Transverse colon (tissue), 4 donors: ENCODE results near the gene MSX2. TPM values are rescaled to one million over a fixed set of nuclear protein-coding genes. Genes with fewer than 3 reads are reported as not detected.

Experiments
- DNase-seq: peaks from one replicate; pipeline ENCODE4 v3.0.0-alpha.2; 2019
- H3K27ac ChIP-seq, 4 donors: fragments of 200-600 bp; sonication (generic); 2 replicates each; pipeline ENCODE4 v1.5.1; 2016 to 2018; ENCODE audit warnings: inconsistent platforms in 4 of 4
- H3K27me3 ChIP-seq: fragments of 200-600 bp; sonication (generic); 2 replicates; pipeline ENCODE4 v1.5.1; 2017; ENCODE audit warnings: inconsistent platforms
- H3K36me3 ChIP-seq, 4 donors: fragments of 200-600 bp; sonication (generic); 2 replicates each; pipeline ENCODE4 v1.5.1; 2017 to 2019; ENCODE audit warnings: inconsistent platforms in 4 of 4
- H3K4me1 ChIP-seq, 4 donors: fragments of 200-600 bp; sonication (generic); 2 replicates each; pipeline ENCODE4 v1.5.1; 2017 to 2020; ENCODE audit warnings: inconsistent platforms in 4 of 4
- H3K4me3 ChIP-seq, 4 donors: fragments of 200-600 bp; sonication (generic); 1 replicate in 1 of 4; 2 replicates in 3 of 4; pipeline versions ENCODE4 v1.5.1 to v1.6.1; 2017 to 2019; ENCODE audit warnings: inconsistent platforms in 4 of 4
- H3K9me3 ChIP-seq, 2 donors: fragments of 200-600 bp; sonication (generic); 2 replicates each; pipeline ENCODE4 v1.5.1; 2017 to 2019; ENCODE audit warnings: inconsistent platforms in 2 of 2
- EP300 ChIP-seq: sonication (generic); formaldehyde crosslinking; IDR thresholded peaks from one replicate; pipeline ENCODE4 v1.6.1; 2017; ENCODE audit warnings: antibody characterized with exemption, low read depth
- POLR2A ChIP-seq: fragments of 450-650 bp; IDR thresholded peaks from one replicate; pipeline ENCODE4 v1.6.1; 2016; ENCODE audit warnings: antibody characterized with exemption, mild to moderate bottlenecking, moderate library complexity
- POLR2AphosphoS5 ChIP-seq, 3 donors: sonication (generic); formaldehyde crosslinking; IDR thresholded peaks; one replicate each; pipeline ENCODE4 v1.6.1; 2016; ENCODE audit warnings: antibody characterized with exemption in 3 of 3
- WGBS, 2 donors: methylation state at CpG; one replicate each; pipeline ENCODE4 v1.1.5; 2018; ENCODE audit warnings: low coverage in 1 of 2; 5-methylcytosine and 5-hydroxymethylcytosine counted together
- in situ Hi-C, 4 donors: fragments of 200-750 bp; cut with MboI; loops; one replicate each; pipeline versions ENCODE4 v1.15.0 to v1.15.1; 2017; ENCODE audit warnings: low sequenced_read_pairs in 3 of 4, low pct_ligation_motif_present in 1 of 4, low pct_unique_long_range_greater_than_20kb in 1 of 4
- intact Hi-C: fragments of 100-400 bp; cut with DNase I; formaldehyde crosslinking; loops from one replicate; pipeline ENCODE4 v1.15.1; 2023; ENCODE audit warnings: low total_unique reads
- total RNA-seq, 4 donors: library from RNA; depleted of rRNA; stranded (reverse); fragments of >200 nt; gene quantifications; one replicate each; pipeline ENCODE4 v1.1.0, GENCODE V29; 2016
- TF ChIP-seq, protein P1 (sequence below), 5 experiments: fragments of 200-600 bp in 3 of 5; fragments of 450-650 bp in 2 of 5; sonication (generic) in 3 of 5; IDR thresholded peaks; 1 replicate in 2 of 5; 2 replicates in 3 of 5; pipeline ENCODE4 v1.5.1; 2016 to 2017; ENCODE audit warnings: antibody characterized with exemption in 5 of 5, inconsistent platforms in 3 of 5, mild to moderate bottlenecking in 2 of 5, moderate library complexity in 1 of 5

The MSX2 gene
- total RNA-seq, 4 donors from 2014 or later: 0.27 to 1.1 TPM; not detected in 2

DNA sequence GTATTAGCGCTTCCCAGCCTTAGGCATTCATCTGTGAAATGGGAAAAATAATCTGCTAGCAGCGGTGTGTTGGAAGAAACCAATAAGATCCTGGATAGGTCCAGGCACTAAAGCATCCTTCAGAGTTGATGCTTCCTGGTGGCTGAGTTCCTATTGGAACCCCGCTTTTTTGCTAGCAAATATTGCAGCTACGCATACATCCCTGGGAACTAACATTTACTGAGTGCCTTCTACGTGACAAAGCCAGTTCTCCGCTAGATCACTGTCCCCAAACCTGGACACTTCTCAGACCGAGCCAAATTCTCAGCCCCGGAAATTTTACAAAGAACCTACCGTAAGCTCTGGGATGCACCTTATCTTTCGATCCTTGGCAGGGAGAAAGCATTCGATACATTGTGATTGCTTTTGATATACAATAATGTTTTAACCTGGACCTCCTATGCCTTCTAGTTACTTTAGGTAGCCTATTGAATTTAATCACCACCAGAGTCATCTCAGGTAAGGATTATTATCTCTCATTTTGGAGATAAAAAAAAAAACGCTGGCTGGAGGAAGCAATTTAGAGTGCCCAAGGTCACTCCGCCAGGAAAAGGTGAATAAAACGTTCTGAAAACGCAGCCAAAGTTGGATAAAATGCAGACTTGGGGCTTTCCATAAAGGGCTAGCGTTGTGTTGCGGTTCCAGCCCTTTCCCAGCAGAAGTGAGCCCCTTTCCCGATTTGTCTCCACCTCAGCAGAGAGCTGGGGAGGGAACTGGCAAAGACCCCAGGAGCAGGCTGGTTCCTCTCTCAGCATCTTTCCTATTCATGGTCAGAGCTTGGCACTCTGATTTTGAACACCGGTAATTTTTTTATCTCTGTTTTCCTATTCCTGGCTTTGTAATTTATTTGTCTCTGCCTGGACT is 2.6 kb upstream of the MSX2 start:
- H3K9me3 ChIP-seq: no peaks in the 10 kb centered on the region
- no peaks in the 10 kb centered on the region for H3K36me3 ChIP-seq
- H3K4me3 ChIP-seq: no peak overlapping the region
- in situ Hi-C loops (no loop called here), intact Hi-C loops (no loop called here)
- peaks cover 0 to 27% (median 17%) of the 10 kb centered on the region in 4 donors for H3K4me1 ChIP-seq
- H3K27me3 ChIP-seq: peaks cover 100% of the 10 kb centered on the region
- DNase-seq: no peak
- TF ChIP-seq POLR2AphosphoS5 (IDR thresholded peaks at IDR 0.05) (no peak), EP300 (no peak), POLR2A (no peak)
- TF ChIP-seq, protein P1, sequence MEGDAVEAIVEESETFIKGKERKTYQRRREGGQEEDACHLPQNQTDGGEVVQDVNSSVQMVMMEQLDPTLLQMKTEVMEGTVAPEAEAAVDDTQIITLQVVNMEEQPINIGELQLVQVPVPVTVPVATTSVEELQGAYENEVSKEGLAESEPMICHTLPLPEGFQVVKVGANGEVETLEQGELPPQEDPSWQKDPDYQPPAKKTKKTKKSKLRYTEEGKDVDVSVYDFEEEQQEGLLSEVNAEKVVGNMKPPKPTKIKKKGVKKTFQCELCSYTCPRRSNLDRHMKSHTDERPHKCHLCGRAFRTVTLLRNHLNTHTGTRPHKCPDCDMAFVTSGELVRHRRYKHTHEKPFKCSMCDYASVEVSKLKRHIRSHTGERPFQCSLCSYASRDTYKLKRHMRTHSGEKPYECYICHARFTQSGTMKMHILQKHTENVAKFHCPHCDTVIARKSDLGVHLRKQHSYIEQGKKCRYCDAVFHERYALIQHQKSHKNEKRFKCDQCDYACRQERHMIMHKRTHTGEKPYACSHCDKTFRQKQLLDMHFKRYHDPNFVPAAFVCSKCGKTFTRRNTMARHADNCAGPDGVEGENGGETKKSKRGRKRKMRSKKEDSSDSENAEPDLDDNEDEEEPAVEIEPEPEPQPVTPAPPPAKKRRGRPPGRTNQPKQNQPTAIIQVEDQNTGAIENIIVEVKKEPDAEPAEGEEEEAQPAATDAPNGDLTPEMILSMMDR (IDR thresholded peaks at IDR 0.05): no peak
- no peak overlapping the region for H3K27ac ChIP-seq
- WGBS, 2 donors: 3 to 11% methylated on average over 5 to 19 of the region's 19 CpGs

DNA sequence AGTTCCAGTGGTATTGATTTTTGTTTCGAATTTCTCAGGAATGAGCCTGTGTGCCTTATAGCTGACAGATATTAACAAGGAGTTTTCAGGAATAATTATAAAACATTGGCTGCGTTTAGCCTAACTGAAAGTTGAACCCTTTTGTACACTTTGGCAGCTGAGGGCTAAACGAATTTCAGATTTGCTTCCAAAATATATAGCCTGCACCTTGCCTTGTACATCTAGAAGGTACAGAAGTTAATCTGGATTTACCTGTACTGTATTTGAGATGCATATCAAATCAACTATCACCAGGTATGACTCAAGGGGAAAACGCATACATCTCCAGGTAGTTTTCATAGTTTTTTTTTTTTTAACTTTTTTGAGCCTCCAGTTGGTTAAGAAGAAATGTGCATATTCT is 1.9 kb upstream of the MSX2 start:
- WGBS, 2 donors: 10 to 16% methylated on average over 4 of the region's 4 CpGs
- DNase-seq: no peak
- H3K36me3 ChIP-seq: no peaks in the 10 kb centered on the region
- peaks cover 100% of the 10 kb centered on the region for H3K27me3 ChIP-seq
- H3K9me3 ChIP-seq: no peaks in the 10 kb centered on the region
- in situ Hi-C loops: no loop called here
- TF ChIP-seq POLR2A (no peak), EP300 (no peak)
- H3K27ac ChIP-seq: no peak overlapping the region
- no peak overlapping the region for H3K4me3 ChIP-seq
- intact Hi-C loops: no loop called here
- peaks cover 0 to 27% (median 17%) of the 10 kb centered on the region in 4 donors for H3K4me1 ChIP-seq

DNA sequence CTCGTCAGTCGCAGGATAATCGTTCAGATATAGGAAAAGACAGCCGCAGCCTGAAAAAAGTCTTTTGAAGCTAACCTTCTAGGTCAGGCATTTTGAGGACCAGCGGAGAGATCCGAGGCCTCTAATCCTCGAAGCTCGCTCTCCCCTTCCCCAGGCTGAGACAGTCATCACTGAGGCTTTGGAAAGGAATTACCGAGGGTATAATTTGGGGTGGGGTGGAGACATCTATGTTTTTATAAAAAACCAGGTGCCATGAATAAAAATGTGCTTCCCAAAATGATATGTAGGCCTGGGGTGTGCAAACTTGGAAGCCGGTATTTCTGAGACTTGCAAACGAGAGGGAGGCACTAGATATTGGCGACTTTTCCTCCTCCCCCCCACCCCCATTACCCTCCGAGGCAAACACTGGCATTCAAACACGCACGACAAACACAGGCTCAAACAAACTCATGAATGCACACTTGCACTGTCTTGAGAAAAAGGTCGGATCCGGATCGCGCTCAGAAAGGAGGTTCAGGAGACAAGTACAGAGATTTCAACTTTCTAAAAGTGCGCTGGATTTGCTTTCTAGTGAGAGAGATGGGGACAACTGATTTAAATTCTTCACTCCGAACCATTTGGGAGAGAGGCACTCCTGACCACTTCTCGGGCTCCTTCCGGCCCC is 935 bp upstream of the MSX2 start:
- DNase-seq: no peak
- no peaks in the 10 kb centered on the region for H3K36me3 ChIP-seq
- no peaks in the 10 kb centered on the region for H3K9me3 ChIP-seq
- no peak overlapping the region for H3K27ac ChIP-seq
- TF ChIP-seq POLR2A (no peak), EP300 (no peak), POLR2AphosphoS5 (IDR thresholded peaks at IDR 0.05) (no peak)
- TF ChIP-seq, protein P1 (IDR thresholded peaks at IDR 0.05): no peak
- intact Hi-C loops (no loop called here), in situ Hi-C loops (no loop called here)
- peaks cover 0 to 27% (median 17%) of the 10 kb centered on the region in 4 donors for H3K4me1 ChIP-seq
- WGBS, 2 donors: 10 to 16% methylated on average over 7 to 23 of the region's 23 CpGs
- H3K4me3 ChIP-seq: peak overlapping the region in 3 of 4 donors; percentile 51 to 55 (median 54)
- H3K27me3 ChIP-seq: peaks cover 100% of the 10 kb centered on the region

DNA sequence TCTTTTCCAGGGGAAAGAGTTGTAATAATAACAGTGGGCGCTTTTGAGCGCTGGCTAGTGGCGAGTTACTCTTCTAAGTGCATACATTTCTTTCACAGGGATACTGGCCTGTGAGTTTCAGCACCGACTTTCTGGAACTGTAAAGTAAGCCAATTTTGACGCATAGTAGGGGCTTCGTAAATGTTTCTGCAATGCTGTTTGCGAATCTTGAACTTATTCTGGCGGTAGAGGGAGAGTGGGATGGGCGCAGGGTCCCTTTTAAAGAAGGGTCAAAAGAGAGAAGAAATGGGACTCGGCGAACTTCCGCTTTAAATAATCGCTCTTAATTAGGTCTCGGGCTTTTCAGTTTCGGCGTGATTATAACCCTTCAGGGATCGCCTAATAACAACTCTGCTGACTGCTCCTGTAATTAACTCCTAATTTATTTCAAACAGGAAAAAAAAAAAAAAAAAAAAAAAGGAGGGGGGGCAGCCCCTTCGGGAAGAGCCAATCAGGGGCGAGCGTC is 351 bp upstream of the MSX2 start:
- TF ChIP-seq, protein P1 (IDR thresholded peaks at IDR 0.05): no peak
- TF ChIP-seq EP300 (no peak), POLR2A (no peak), POLR2AphosphoS5 (IDR thresholded peaks at IDR 0.05) (no peak)
- Histone ChIP-seq H3K36me3 (no peaks in the 10 kb centered on the region), H3K4me3 (peak overlapping the region; percentile 29 to 55 (median 52)), H3K4me1 (peaks cover 0 to 27% (median 17%) of the 10 kb centered on the region in 4 donors), H3K27me3 (peaks cover 99% of the 10 kb centered on the region), H3K27ac (peak overlapping the region in 1 of 4 donors; percentile 56), H3K9me3 (no peaks in the 10 kb centered on the region)
- no peak for DNase-seq
- WGBS, 2 donors: 8 to 10% methylated on average over 13 to 20 of the region's 20 CpGs
- in situ Hi-C loops: no loop called here
- intact Hi-C loops: no loop called here
